ENCODE measurements around the gene GPR39.

- TF ChIP-seq CTCF (IDR thresholded peaks at IDR 0.05) (no peak), POLR2A (IDR thresholded peaks at IDR 0.05) (no peak)
Measured at GRCh38 chr2:132391378-132391777, 25.2 kb upstream of the GPR39 start.

Measured in esophagus squamous epithelium (tissue), 4 donors.